Measurements from ENCODE around the gene AVL9.

DNA sequence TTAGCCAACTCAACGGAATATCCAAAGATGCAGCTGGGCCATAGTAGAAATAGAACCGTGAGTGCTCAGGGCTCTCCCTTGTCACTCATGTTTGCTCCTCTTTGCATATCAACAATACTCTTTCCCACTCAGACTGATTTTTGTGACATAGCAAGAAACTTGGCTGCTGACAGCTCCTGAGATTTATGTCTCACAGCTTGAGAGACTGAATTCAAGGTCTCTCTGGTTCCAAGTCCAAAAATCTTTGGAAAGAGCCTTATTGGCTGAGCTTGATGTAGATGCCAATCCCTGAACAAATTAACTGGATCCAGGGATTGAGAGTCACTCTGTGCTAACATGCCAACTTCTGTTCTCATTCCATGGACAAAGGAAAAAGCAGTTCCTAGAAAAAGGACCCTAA, 35.5 kb upstream of the AVL9 start:
- TF ChIP-seq USF1 (IDR thresholded peaks at IDR 0.05; ENCODE audit: borderline replicate concordance, low read depth), result no peak
- TF ChIP-seq, protein P1, sequence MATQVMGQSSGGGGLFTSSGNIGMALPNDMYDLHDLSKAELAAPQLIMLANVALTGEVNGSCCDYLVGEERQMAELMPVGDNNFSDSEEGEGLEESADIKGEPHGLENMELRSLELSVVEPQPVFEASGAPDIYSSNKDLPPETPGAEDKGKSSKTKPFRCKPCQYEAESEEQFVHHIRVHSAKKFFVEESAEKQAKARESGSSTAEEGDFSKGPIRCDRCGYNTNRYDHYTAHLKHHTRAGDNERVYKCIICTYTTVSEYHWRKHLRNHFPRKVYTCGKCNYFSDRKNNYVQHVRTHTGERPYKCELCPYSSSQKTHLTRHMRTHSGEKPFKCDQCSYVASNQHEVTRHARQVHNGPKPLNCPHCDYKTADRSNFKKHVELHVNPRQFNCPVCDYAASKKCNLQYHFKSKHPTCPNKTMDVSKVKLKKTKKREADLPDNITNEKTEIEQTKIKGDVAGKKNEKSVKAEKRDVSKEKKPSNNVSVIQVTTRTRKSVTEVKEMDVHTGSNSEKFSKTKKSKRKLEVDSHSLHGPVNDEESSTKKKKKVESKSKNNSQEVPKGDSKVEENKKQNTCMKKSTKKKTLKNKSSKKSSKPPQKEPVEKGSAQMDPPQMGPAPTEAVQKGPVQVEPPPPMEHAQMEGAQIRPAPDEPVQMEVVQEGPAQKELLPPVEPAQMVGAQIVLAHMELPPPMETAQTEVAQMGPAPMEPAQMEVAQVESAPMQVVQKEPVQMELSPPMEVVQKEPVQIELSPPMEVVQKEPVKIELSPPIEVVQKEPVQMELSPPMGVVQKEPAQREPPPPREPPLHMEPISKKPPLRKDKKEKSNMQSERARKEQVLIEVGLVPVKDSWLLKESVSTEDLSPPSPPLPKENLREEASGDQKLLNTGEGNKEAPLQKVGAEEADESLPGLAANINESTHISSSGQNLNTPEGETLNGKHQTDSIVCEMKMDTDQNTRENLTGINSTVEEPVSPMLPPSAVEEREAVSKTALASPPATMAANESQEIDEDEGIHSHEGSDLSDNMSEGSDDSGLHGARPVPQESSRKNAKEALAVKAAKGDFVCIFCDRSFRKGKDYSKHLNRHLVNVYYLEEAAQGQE (IDR thresholded peaks at IDR 0.05; ENCODE audit: low read depth, low read length), result no peak
- TF ChIP-seq FOSL2 (IDR thresholded peaks at IDR 0.05; ENCODE audit: borderline replicate concordance, low read depth), result no peak
- TF ChIP-seq RAD21 (IDR thresholded peaks at IDR 0.05; ENCODE audit: low read length), result no peak
- TF ChIP-seq CTCF (IDR thresholded peaks at IDR 0.05), result no peak
- TF ChIP-seq MXI1 (IDR thresholded peaks at IDR 0.05; ENCODE audit: low read depth, low read length), result no peak
